Activated CD4-positive, CD25-positive, alpha-beta regulatory T cell treated with anti-CD3 and anti-CD28 coated beads, Interleukin-2, amount 50 U/mL, for 24 hours (primary cell): ENCODE data around the gene CALD1.

ENCODE experiments used
- ATAC-seq, 2 donors: fragments of 150-1000 bp; cut with Tn5 transposase; one replicate each; pipeline ENCODE4 v1.10.0; 2021; ENCODE audit warnings: mild to moderate bottlenecking in 1 of 2, moderate library complexity in 1 of 2

CALD1 gene

DNA sequence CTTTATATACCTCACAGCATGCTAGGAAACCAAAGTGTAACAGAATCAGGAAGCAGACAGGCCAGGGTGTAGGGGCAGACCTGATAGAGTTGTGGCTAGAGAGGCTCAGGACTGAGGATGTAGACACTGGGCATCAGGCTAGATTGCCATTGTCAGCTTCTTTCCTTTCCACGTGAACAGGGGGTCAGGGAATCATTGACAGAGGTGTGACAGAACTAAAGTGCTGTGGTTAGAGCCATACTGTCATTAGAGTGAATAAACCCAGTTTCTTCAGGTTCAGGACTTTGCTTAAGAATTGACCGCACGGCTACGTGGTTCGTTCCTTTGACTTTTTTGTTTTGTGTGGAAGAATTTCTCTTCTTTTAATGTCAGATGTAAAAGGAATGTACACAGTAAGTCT is 90.7 kb downstream of the CALD1 start:
- no peak for ATAC-seq

DNA sequence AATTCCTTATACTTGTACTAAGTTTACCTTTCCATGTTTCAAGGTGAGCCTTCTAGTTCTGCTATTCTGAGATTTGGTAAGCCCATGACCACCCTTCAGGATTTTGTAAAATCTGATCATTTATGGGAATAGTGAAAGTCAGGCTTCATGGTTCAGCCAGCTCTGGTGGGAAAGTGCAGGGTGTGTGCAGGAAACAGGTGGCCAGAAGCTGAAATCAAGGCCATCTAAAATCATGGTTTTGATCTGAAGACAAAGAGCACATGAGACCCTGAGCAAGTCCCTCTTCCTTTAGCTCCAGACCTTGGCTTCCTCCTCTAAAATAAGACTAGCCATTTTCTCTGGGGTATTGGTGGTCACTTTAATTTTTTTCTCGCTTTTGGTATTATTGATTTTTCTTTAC is 91.3 kb downstream of the CALD1 start:
- no peak for ATAC-seq

DNA sequence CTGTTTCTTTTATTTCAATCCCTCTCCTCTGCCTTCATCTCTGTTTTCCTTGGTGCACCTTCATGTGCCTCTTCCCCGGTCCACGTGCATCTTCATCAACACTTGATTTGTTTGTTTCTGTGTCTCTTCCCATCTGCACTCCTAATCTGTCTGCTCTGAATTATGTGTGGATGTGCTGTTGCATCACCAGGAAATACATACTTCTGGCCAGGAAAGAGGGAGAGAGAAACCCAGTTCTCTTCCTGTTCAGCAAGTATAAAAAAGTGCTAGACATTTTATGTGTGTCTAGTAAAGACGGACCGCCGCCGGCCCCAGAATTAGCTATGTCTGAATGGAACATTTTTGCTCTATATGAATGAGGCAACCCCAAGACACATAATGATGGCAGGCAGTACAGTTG is 93.8 kb downstream of the CALD1 start:
- no peak for ATAC-seq

DNA sequence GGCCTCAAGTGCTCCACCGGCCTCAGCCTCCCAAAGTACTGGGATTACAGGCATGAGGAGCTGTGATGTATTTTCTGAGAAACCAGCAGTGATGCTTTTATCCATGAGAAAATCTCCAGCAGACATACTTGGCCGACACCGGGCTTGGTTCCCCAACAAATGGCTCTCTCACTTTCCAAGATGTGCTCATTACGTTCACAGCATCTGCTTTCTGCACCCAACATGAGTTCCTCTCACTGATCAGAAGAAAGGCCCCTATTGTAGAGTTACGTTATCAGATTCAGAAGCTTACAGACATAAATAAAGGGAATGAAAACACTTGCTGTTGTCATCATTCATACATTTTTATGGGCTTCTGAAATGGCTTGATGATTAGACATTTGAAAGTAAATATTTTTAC is 95.0 kb downstream of the CALD1 start:
- ATAC-seq: no peak

DNA sequence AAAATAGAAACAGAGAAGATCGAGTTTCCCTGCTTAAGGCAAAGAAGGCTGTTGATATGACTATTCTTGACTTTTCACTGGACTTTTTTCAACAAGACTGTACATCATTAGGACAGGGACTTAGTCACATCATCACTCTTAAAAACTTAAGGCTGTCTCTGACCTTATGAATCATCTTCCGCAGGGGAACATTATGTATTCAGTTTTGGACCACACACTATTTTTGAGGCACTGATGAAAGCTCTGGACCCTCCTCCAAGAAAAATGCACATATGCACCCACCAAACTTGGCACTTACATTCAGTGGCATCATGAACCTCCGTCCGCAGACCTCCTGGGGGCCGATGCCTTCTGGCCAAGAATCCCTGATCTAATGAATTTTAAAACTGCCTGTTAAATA is 96.4 kb downstream of the CALD1 start:
- ATAC-seq: no peak

DNA sequence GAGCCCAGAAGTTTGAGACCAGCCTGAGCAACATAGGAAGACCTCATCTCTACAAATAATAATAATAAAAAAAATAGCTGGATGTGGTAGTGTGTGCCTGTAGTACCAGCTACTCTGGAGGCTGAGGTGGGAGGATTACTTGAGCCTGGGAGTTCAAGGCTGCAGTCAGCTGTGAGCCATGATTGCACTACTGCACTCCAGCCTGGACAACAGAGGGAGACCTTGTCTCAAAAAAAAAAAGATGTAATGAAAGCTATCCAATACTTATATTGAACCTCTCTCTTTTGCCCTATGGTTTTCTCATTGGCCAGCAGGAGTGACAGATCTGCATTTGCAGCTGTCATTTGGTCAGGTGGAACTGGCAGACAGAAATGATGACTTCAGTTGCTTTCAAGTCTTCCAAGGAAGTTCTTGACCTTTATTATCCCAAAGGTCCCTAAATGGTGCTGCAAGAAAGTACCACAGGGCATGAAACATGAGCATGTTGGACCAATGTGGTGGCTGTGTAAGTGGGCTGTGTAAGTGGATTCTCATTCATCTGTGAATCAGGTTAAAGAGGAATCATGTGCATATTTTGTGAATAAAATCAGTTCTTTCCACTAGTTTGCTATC is 99.4 kb downstream of the CALD1 start:
- ATAC-seq: no peak

DNA sequence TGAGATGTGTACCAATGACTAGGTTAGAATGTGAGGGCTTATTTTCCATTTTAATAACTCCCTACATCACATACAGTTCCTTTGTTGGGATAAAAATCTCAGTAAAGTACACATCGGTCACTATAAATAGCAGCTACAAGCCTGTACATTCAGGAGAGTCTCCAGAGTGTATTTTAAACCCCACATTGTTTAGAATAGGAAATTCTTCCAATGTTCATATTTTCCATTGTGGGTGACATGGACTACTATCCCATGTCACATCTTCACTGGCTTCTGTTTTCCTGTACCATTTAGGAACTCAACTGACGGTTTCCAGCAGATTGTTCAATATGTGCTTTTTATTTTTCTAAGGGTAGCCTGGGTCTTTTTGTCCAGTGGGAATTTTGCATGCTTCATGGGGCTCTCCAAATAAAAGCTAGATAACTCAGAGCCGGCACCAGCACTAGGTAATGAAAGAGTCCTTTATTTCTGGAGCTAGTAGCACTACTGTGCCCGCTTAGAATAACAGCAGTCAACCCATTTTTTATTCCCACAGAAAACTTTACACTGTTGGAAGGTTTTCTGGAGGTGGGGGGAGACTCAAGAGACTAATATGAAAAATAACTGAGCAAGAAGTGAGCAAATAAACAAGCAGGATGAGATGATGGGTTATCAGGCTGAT is 100.5 kb downstream of the CALD1 start:
- ATAC-seq: no peak

DNA sequence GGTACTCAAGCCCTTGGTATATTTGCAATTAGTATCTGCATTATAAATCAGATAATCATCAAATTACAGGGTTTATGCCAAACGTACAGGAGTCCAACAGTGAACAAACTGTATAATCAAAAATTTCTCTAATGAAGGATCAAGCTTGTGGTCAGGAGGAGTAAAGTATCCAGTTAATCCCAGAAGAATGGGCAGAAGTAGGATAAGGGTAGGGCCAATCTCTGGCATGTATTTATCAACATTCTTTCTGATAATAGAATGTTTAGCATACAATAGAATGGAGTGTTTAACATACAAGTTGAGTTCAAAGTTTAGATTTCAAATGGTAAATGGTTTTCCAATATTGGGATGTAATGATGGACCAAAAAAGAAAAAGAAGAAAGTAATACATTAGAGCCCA is 103.0 kb downstream of the CALD1 start:
- no peak for ATAC-seq

DNA sequence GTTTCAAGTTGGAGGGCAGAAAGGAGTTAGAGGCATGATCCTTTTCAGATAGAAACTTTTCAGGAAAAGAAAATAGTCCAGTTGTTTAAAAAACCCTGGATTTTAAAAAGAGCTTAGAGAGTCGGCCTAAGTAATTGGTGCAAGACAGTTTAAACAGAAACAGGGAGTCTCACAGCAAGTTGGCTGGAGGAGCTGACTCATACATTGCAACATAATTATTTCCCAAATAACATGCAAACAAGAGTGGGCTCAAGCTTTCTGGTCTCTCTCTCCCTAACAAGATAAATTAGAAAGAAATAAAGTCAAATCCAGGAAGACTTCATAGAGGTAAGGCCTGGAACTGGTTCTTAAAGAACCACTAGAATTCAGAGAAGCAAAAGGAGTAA is 106.5 kb downstream of the CALD1 start:
- no peak for ATAC-seq

DNA sequence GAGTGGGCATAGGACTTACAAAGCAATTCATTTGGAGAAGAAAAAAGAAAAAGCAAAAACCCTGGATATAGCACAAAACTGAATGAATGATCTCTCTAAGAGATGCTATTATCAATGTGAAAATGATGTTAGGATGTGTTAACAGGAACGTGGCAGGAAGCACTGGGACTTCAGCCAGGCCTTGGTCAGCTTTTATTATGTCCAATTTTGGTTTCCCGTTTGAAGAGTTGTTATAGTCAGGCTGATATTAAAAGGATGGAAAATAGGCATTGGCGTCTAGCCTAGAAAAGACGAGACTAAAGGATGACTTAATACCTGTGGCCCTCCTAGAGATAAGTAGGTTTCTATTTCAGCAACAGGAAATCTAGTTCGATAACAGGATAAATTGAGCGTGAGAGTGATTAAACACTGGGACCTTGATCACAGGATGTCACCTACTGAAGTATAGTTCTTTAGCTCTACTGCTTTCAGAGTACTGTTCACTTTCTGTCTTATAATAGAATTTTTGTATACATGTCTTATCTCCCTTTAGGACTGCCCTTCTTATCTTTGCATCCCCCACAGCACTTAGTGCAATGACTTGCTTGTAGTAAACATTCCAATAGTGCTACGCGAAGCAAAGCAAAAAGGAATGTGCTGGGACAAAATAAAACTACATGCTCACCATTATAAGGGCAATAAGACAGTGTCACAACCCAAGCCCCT is 107.1 kb downstream of the CALD1 start:
- ATAC-seq: no peak

DNA sequence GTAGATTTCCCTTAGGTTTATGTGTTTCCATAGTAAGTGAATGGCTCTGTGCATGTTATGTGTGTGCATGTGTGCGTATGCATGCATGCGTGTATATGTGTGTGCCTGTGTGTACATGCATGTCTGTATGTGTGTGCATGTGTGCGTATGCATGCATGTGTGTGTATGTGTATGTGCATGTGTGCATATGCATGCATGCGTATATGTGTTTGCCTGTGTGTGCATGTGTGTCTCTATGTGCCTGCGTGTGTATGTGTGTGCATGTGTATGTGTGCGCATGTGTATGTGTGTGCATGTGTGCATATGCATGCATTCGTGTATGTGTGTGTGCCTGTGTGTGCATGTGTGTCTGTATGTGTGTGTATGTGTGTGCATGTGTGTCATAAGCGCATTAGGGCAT is 108.1 kb downstream of the CALD1 start:
- ATAC-seq: peak in 1 of 2 donors; percentile 17

DNA sequence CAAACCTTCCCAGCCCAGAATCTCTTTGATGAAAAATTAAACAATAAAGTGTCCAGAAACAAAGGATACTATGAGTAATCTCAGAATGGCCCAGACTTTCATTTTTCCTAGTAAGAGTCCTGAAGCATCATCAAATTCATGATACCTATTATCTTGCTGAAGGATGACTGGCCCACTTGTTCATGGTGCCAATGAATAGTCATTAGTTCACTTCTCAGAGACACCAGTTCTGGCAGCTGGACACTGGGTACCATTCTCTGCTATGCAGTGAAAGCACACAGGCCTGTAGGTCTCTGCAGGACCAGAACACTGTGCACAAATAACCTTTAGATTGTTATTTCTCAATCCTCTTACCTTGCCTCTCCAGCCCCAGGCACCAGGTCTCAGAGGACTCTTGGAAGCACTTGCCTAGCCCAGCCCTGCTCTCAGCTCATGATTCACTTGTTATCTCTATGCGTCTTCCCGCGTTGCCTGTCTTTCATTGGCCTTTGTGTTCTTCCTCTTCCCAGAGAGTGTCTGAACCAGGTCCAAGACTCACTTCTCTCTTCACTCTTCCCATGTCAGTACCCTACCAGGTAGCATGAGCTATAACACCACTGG is 108.8 kb downstream of the CALD1 start:
- ATAC-seq: no peak

DNA sequence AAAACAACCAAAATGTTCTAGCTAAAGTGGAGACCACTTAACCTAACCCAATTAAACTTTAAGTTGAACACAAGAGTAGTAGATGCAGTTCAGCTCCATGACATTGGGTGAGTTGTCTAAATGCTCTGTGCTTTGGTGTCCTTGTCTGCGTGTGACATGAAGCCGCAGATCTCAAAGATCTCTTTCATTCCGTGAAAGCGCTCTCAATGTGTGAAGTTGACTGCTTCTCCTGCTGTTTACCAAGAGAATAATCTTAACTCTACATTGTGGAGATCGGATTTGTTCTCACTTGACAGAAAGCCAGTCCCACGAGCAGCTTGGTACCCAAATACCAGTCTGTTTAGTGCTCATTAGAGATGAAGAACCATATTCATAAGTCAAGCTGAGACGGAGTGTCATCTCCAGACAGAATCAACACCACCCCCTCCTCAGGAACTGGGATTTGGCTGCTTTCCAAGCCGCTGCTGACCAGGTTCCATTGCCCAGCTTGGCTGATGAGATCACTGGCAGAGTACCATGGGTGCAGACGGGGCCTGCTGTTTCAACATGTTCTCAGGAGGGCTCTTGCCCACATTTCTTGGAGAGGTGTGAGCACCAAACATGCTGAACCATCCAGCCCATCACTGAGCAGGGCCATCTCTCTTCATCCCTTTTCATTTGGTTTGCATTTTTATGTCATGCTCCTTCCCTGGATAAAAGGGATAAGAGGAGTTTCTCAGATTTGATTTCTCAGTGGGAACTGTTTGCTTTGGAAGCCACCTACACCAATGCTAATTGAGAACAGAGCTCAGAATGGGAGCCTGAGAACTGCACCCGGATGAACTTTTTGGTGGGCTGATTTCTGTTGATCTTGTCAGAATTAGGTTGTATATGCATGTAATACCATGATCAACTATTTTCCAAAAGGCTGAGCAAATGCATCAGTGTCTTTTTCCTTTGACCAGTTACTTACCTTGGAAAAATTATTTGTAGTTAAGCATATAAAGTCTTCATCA is 111.1 kb downstream of the CALD1 start:
- no peak for ATAC-seq

DNA sequence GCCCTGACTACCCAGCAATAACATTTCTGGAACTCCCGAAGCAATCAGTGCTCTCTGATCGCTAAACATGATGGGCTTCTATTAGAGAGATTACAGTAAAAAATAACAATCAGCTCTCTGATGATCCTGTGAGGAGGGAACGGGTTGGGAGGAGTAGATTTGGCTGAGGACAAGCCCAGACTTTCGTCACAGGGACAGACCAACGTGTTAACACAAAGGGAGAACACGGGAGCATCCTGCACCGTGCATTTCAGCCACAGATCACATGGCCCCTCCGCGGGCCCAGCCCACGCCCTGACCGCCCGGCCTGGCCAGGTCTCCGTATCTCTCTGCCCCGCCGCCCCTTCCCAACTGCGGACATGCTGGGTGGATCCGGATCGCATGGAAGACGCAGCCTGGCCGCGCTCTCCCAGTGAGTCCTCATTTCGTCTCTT is 111.8 kb downstream of the CALD1 start:
- ATAC-seq: no peak

DNA sequence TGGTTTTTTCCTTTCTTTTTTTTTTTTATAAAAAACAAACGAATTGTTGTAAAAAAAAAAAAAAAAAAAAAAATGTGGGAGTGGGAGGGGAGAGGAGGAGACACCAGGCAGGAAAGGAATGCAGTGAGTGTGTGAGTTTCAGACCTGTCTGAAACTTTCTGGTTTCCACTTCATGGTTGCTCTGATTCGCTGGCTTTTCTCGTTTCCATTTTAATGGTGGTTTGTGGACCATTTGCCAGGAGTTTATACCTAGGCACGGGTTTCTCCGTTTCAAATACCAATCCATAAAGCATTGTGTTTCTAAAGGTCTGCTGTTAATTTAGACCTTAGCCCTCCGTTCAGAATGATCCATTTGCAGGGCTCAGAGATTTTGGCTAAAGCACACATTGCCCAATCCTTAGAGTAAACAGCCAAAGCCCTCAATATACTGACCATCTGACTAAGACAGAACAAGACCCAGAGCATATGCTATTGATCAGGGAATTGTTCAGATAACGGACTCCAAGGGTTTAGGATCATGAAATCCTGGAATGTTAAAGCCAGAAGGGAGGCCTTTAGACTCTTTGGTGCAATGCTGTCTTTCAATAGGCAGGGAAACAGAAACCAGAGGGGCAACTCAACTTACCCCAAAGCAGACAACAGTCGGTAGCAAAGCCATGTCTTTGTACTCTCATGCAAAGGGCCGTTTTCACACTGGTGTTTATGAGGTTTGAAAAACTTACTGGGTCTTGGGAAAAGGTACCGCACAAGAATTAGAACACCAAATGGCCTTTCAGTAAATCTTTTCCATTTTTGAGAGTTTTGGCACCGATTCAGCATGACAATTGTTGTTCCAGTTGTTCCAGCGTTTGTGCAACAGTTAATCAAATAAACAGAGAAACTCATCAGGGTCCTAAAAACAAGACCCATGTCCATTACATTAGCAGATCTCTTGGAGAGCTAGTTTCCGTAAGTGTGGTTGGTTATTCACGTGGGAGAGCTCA is 112.6 kb downstream of the CALD1 start:
- no peak for ATAC-seq

DNA sequence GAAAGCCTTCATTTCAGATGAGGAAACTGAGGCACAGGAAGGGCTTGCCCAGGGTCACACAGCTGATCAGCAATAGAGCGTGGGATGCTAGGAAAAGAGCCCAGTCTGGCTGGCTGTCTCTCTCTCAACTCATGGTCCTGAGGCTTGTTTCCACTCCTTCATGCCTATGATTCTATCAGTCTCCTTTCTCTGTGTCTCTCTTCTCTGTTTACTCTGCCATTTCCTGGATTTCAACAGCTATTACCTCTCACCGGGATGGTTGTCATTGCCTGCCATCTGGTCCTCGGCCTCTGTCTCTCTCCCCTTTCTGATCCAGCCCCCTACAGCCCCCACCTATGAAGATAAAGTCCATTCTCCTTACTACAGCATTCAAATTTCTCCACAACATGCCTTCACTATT is 113.5 kb downstream of the CALD1 start:
- no peak for ATAC-seq

DNA sequence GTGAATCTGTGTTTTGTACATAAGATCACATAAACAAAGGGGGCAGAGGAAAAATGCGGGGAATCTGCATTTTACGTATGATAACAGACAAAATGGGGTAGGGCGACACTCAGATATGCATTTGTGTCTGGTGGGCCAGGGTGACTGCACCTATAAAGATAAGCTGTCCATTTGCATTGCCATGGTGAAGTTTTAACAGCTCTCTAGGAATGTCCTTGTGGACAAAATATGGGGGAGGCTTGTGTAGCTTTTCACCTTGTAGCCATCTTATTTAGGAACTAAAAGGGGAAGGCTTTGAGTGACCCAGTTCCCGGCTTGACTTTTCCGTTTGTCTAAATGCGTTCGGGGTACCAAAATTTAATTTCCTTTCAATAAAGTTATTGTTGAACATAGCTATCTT is 114.5 kb downstream of the CALD1 start:
- ATAC-seq: no peak

DNA sequence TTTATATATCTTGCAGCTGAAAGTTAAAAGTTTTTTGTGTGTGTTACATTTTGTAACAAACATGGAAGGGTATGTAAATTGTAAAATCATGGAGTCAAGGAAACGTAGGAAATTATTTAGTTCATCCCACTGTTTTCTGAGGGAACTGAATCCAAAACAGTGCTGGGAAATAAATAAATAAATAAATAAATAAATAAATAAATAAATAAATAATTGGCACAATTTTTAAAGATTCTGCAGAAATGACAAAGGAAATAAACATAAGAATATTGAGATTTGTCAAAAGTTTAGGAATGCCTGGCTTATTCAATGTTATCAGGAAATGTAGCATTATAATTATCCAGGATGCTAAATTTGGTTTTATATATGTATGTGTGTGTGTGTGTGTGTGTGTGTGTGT is 115.5 kb downstream of the CALD1 start:
- ATAC-seq: no peak

DNA sequence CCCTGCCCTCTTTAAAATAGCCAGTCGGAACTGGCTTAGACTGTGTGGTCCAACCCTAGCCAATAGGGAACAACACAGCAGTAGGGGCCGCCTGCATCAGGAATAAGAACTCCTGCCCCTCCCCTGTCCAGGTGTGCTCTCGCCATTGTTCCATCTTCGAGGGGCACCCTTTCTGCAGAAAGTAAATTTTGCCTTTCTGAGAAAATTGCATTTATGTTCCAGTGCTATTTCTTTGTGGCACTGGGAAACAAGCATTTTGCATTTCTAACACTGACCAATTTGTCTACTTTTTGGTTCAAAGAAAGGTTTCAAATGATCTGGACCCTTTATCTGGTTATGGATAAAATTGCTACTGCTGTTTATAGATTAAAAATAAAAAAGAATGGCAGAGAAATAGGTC is 116.6 kb downstream of the CALD1 start:
- no peak for ATAC-seq

DNA sequence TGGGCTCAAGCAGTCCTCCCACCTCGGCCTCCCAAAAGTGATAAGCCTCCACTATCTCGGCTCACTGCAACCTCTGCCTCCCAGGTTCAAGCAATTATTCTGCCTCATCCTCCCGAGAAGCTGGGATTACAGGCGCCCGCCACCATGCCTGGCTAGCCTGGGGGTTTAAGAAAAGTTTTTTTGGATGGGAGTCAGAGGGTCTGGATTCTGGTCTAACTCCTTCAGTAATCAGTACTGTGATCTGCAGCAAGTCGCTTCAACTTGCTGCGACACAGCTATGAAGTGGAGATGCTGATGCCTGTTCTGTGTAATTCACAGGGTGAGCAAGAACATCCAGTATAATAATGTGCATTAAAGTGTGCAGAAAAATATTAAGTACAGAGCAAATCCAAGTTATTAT is 118.5 kb downstream of the CALD1 start:
- no peak for ATAC-seq

DNA sequence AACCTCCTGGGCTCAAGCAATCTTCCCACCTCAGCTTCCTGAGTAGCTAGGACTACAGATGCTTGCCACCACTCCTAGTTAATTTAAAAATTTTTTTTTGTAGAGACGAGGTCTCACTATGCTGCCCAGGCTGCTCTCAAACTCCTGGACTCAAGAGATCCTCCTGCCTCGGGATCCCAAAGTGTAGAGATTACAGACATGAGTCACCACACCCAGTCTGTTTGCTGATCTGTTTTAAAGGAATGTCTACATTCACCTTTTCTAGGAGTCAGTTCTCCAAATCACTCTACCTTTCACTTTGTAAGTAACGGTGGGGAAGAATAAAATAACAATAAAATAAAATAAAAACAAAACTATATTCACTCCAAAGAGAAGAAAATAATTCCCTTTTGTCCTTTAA is 120.3 kb downstream of the CALD1 start:
- ATAC-seq: no peak
